Endothelial cell (in vitro differentiated cells): ENCODE data around the gene MRPL44. TPM values are rescaled to one million over a fixed set of nuclear protein-coding genes. Genes with fewer than 3 reads are reported as not detected.

Experiments
- DNase-seq: peaks from one replicate; pipeline ENCODE4 v3.0.0; 2021; ENCODE audit warnings: low spot score
- H3K27ac Mint-ChIP-seq: one replicate; pipeline ENCODE4 v1.8.0; 2021; ENCODE audit warnings: mixed read lengths, inconsistent platforms; ENCODE audit not compliant: unreplicated experiment
- H3K27me3 Mint-ChIP-seq: one replicate; pipeline ENCODE4 v1.8.0; 2021; ENCODE audit warnings: mild to moderate bottlenecking, moderate library complexity, mixed read lengths, inconsistent platforms; ENCODE audit not compliant: unreplicated experiment
- H3K36me3 Mint-ChIP-seq: one replicate; pipeline ENCODE4 v1.8.0; 2021; ENCODE audit warnings: mild to moderate bottlenecking, low read depth, mixed read lengths, inconsistent platforms; ENCODE audit not compliant: unreplicated experiment
- H3K4me1 Mint-ChIP-seq: one replicate; pipeline ENCODE4 v1.8.0; 2021; ENCODE audit warnings: mild to moderate bottlenecking, mixed read lengths, inconsistent platforms; ENCODE audit not compliant: unreplicated experiment
- H3K4me3 Mint-ChIP-seq: one replicate; pipeline ENCODE4 v1.8.0; 2021; ENCODE audit warnings: mild to moderate bottlenecking, mixed read lengths, inconsistent platforms; ENCODE audit not compliant: unreplicated experiment
- H3K9me3 Mint-ChIP-seq: one replicate; pipeline ENCODE4 v1.8.0; 2021; ENCODE audit warnings: mixed read lengths, inconsistent platforms; ENCODE audit not compliant: unreplicated experiment
- CTCF ChIP-seq: fragments of 200-600 bp; sonication (generic); IDR thresholded peaks from one replicate; pipeline ENCODE4 v1.5.0; 2021; ENCODE audit warnings: antibody characterized with exemption; ENCODE audit not compliant: unreplicated experiment
- total RNA-seq: library from RNA; stranded (reverse); fragmentation: NEBNext Ultra II Directional; extraction: Animal tissue kit (Norgen Biotek cat#: 25700); gene quantifications from one replicate; pipeline ENCODE4 v1.2.1, GENCODE V29; 2021; ENCODE audit not compliant: unreplicated experiment

Gene MRPL44
- total RNA-seq, 1 donor from 2014 or later: 25.7 TPM

DNA sequence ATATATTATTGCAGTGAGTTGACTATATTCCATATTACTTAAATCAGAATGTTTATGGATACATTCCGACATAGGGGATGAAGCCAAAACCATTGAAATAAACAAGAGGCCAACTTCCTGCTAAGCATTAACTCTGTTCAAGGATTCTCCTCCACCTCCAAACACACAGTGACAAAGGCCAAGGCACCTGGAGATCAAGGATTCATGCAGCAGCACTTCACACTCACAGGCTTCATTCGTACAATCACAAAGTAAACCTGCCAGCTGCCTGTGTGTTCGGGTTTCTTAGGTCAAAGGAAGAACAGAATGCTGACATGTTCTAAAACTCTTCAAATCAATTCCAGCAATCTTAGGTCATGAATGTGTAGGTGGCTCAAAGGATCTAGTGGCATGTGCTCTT is 35.0 kb upstream of the MRPL44 start:
- no peak overlapping the region for H3K4me3 Mint-ChIP-seq
- no peak for DNase-seq
- TF ChIP-seq CTCF: no peak
- no peaks in the 10 kb centered on the region for H3K9me3 Mint-ChIP-seq
- no peak overlapping the region for H3K27ac Mint-ChIP-seq
- peaks cover 2% of the 10 kb centered on the region for H3K27me3 Mint-ChIP-seq
- peaks cover 6% of the 10 kb centered on the region for H3K4me1 Mint-ChIP-seq
- peaks cover 8% of the 10 kb centered on the region for H3K36me3 Mint-ChIP-seq

DNA sequence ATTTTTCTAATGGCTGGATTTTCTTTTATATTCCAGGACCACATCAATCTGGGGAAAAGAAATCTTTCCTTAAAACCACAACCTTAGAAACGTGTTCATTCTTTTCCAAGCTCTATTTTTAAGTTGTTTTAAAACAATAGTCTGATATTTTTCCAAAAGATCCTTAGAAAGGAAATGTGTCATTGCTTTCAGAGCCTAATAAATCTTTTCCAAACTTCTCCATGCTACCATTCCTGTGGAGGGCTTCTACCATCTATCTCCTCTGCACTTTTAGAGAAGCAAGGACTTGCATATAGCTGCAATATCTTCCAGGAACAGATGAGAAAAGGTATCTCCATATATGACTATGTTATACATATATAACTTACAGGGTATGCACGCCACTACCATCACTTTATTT is 33.3 kb upstream of the MRPL44 start:
- Mint-ChIP-seq H3K36me3 (peaks cover 17% of the 10 kb centered on the region), H3K4me3 (no peak overlapping the region), H3K27ac (no peak overlapping the region), H3K27me3 (peaks cover 5% of the 10 kb centered on the region), H3K4me1 (peaks cover under 1% of the 10 kb centered on the region), H3K9me3 (no peaks in the 10 kb centered on the region)
- no peak for TF ChIP-seq CTCF
- no peak for DNase-seq

- no peak overlapping the region for H3K27ac Mint-ChIP-seq
- H3K4me3 Mint-ChIP-seq: no peak overlapping the region
- peaks cover 3% of the 10 kb centered on the region for H3K27me3 Mint-ChIP-seq
- no peaks in the 10 kb centered on the region for H3K9me3 Mint-ChIP-seq
- H3K4me1 Mint-ChIP-seq: no peaks in the 10 kb centered on the region
- no peak for DNase-seq
- peaks cover 17% of the 10 kb centered on the region for H3K36me3 Mint-ChIP-seq
- no peak for TF ChIP-seq CTCF
Observed at GRCh38 chr2:223925106-223925505, 32.2 kb upstream of the MRPL44 start.

- Mint-ChIP-seq H3K4me1 (no peaks in the 10 kb centered on the region), H3K36me3 (peaks cover 13% of the 10 kb centered on the region), H3K4me3 (no peak overlapping the region), H3K27me3 (peaks cover 3% of the 10 kb centered on the region), H3K9me3 (no peaks in the 10 kb centered on the region), H3K27ac (no peak overlapping the region)
- DNase-seq: no peak
- no peak for TF ChIP-seq CTCF
Observed at GRCh38 chr2:223928113-223929006, 28.9 kb upstream of the MRPL44 start.

DNA sequence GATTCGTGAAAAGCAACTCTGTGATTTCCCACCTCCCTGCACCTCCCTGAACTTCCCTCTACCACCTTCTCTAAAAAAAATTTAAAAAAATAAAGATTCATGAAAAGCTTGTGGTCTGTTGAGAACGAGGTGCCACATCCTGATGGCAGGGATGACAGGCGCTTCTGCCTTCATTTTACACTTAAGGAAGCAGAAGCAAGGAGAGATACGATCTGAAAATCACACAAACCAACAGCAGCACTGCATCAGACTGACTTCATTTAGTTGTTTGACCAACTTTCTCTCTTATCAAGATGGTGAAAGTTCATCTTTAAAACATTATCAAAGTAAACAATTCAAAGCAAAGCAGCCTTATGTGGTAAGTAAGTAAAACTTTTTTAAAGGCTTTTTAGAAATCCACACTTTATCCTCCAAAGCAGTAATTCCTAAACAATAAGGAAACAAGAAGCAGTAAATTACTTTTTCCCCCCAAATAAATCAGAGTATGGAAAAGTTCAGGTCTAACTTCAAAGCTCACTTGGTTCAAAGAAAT is 27.6 kb upstream of the MRPL44 start:
- H3K9me3 Mint-ChIP-seq: no peaks in the 10 kb centered on the region
- no peak for DNase-seq
- H3K27ac Mint-ChIP-seq: no peak overlapping the region
- no peak for TF ChIP-seq CTCF
- peaks cover 13% of the 10 kb centered on the region for H3K36me3 Mint-ChIP-seq
- no peaks in the 10 kb centered on the region for H3K4me1 Mint-ChIP-seq
- H3K27me3 Mint-ChIP-seq: peaks cover 3% of the 10 kb centered on the region
- no peak overlapping the region for H3K4me3 Mint-ChIP-seq
